ENCODE measurements around the gene BCL11A.

The BCL11A gene

GRCh38 chr2:60461421-60462108 is 91.9 kb downstream of the BCL11A start:
- DNase-seq (ENCODE audit: low read depth), result no peak

- no peak for DNase-seq (ENCODE audit: low read depth)
These were observed 92.7 kb downstream of the BCL11A start for GRCh38 chr2:60460577-60461420.

DNA sequence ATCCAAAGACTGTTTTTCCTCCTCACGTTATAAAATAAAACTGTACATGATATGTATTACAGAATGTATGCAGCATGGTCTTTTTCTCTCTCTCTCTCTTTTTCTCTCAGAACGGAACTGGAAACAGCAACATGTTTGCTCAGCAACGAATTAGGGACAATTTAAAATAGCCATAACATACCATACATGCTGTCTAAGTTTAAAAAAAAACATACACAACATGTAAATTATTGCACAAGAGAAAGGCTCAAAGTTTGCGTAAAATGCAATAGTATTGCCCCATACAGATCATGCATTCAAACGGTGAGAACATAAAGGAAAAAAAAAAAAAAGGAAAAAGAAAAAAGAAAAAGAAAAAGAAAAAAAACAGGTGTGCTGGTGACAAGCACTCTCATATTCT is 93.6 kb downstream of the BCL11A start:
- DNase-seq (ENCODE audit: low read depth), result no peak

GRCh38 chr2:60456115-60456770 is 97.2 kb downstream of the BCL11A start:
- DNase-seq (ENCODE audit: low read depth), result no peak

DNA sequence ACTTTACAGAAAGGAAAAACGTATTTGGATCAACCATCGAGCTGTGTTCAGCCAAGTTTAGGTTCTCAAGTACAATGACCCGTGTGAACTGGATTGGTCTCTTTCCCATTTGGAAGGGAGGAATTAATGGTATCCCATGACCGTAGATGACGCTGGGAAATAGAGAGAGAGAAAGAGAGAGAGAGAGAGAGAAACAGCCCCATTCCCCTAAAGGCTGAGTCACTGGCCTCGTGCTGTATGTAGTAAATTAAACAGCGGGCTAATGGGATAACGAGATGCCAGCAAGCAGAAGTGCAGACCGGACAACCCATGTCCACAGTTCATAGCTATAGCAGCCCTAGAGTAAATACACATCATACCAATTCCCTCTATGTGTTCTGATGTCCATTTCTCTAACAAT is 99.6 kb downstream of the BCL11A start:
- DNase-seq (ENCODE audit: low read depth), result no peak

- no peak for DNase-seq (ENCODE audit: low read depth)
These were observed 100.2 kb downstream of the BCL11A start for GRCh38 chr2:60453301-60453700.

DNA sequence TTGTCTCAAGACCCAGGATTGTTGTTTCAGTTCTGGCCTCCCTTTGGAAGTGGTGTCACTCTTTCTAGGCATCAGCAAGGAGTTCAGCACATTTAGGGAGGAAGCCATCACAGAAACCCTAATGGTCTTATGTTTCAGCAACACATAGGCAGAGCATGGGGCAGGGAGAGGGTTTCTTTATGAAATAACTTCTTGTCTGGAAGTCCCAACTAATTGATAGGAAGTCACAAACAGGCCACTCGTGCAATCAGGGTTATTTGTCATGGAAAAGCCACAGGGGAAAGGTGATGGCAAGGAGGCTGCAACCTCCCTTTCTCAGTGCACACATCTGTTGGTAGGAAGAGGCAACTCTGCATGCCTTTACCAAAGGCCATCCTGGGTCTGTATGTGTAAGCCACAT is 103.0 kb downstream of the BCL11A start:
- DNase-seq (ENCODE audit: low read depth), result no peak

GRCh38 chr2:60447943-60448342 is 105.5 kb downstream of the BCL11A start:
- no peak for DNase-seq (ENCODE audit: low read depth)

GRCh38 chr2:60446413-60447267 is 106.8 kb downstream of the BCL11A start:
- DNase-seq (ENCODE audit: low read depth), result no peak

GRCh38 chr2:60445684-60446179 is 107.7 kb downstream of the BCL11A start:
- DNase-seq (ENCODE audit: low read depth), result no peak

- no peak for DNase-seq (ENCODE audit: low read depth)
These were observed 110.8 kb downstream of the BCL11A start for GRCh38 chr2:60442608-60443007.

- DNase-seq (ENCODE audit: low read depth), result no peak
These were observed 111.7 kb downstream of the BCL11A start for GRCh38 chr2:60441800-60442199.

- DNase-seq (ENCODE audit: low read depth), result no peak
These were observed 112.7 kb downstream of the BCL11A start for GRCh38 chr2:60440767-60441163.

DNA sequence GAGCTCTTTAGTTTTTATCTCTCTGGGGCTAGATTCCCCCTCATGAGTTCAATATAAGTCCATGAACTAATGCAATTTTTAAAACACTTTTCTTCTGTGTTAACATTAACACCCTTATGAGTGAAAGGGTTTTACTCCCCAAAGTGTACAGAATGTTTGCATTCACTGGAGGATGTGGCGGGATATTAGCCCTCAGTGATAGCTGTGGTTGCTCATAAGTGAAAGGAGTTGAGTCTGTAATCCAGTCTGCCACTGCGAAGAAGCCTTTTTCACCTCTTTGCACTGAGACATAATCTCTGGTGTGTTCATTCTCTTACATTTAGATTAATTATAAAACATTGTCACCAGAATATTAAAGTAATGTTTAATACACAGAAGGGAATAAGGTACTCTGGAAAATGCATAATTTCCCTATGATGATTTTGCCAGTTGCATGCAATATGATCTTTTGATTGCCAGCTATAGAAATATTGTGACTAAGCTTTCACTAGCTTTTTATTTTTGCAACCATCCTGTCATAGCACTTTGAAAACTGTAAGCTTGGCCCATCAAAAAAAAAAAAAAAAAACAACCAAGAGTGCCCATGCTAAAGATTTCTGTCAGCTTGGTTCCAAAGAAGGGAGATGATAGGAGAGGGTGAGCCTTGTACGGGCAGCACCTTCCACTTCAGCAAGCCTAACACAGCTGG is 113.2 kb downstream of the BCL11A start:
- no peak for DNase-seq (ENCODE audit: low read depth)

- no peak for DNase-seq (ENCODE audit: low read depth)
These were observed 114.1 kb downstream of the BCL11A start for GRCh38 chr2:60439219-60439974.

DNA sequence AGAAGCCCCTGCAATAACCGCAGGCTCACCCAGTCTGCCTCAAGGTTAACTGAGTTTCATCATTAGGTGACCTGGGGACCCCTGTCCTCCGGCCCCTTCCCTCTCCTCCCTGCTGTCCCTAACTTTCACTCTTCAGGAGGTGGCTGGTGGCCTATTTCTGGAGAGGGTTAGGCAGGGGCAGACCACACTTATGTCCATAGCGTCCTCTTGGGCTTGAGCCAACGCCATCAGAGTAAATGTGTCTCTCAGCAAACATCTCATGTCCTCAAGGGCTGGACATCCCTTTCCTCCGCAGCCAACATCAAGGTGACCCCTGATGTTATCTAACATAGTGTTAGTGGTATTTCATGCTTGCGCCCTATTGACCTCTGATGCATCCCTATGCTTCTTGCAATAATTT is 114.8 kb downstream of the BCL11A start:
- DNase-seq (ENCODE audit: low read depth), result no peak

- DNase-seq (ENCODE audit: low read depth), result no peak
These were observed 115.3 kb downstream of the BCL11A start for GRCh38 chr2:60438131-60438530.

- DNase-seq (ENCODE audit: low read depth), result no peak
These were observed 116.3 kb downstream of the BCL11A start for GRCh38 chr2:60437080-60437696.

DNA sequence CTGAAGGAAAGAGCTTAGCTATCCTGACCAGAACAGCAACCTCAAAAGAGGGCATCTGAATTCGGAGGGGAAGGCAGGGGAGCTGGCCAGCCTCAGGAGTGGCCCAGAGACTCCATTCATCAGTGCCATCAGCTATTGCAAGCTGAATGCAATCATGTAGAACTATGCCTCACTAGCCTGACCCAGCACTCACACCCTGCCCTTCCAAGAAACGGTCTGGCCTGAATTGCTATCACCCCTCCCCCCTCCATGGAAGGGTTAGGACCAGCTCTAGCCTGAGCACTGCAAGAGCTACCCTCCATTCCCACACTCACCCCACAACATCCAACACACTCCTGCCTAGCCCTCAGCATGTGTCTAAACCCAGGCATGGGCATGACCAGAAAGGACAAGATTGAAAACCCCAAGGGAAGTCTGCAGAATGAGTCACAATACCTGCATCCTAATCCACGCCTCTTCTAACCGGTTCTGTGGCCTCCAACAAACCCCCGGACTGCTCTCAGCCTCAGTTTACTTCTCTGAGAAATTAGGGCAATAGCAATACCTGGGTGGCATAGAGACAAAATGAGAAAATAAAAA is 120.3 kb downstream of the BCL11A start:
- no peak for DNase-seq (ENCODE audit: low read depth)

Data from stimulated activated CD8-positive, alpha-beta memory T cell treated with anti-CD3 and anti-CD28 coated beads, Interleukin-12 subunit alpha, Interleukin-12 subunit beta, amount 100 ng/mL, for 1 hour (primary cell).